Measurements from ENCODE around the gene LRIT1.

GRCh38 chr10:84256510-84257342, 15.4 kb upstream of the LRIT1 start:
- TF ChIP-seq CTCF (IDR thresholded peaks at IDR 0.05) (peak; percentile 56), MAX (IDR thresholded peaks at IDR 0.05) (peak; percentile 87), EP300 (IDR thresholded peaks at IDR 0.05) (no peak), PBX3 (IDR thresholded peaks at IDR 0.05) (no peak)

All from A549 (cell line).